ENCODE measurements around the gene GREM2.

GREM2 gene

GRCh38 chr1:240599830-240600229 is 12.1 kb downstream of the GREM2 start:
- Histone ChIP-seq H3K27me3 (ENCODE audit: insufficient read depth, low read length) (no peaks in the 10 kb centered on the region; the same call in 1 of the 2 replicates), H3K4me1 (ENCODE audit: insufficient read depth, low read length, severe bottlenecking) (no peaks in the 10 kb centered on the region), H3K4me3 (ENCODE audit: low read depth, low read length, poor library complexity, severe bottlenecking) (no peak overlapping the region), H3F3A (ENCODE audit: insufficient read depth, low read length) (no peaks in the 10 kb centered on the region), H3K79me2 (ENCODE audit: insufficient read depth, low read length) (no peaks in the 10 kb centered on the region), H2AFZ (ENCODE audit: low read length) (no peak overlapping the region), H4K20me1 (ENCODE audit: insufficient read depth, low read length) (no peaks in the 10 kb centered on the region), H3K9ac (ENCODE audit: low read length) (no peak overlapping the region), H3K36me3 (ENCODE audit: insufficient read depth, low read length) (no peaks in the 10 kb centered on the region), H3K9me3 (ENCODE audit: low read length) (no peaks in the 10 kb centered on the region), H3K9me2 (ENCODE audit: low read depth, low read length) (no peaks in the 10 kb centered on the region), H3K4me2 (ENCODE audit: low read length) (no peak overlapping the region), H3K27ac (ENCODE audit: low read depth, low read length, poor library complexity, severe bottlenecking) (no peak overlapping the region)
- TF ChIP-seq EZH2 (IDR thresholded peaks at IDR 0.05; ENCODE audit: borderline replicate concordance, low read length) (no peak), CTCF (IDR thresholded peaks at IDR 0.05; ENCODE audit: low read length) (no peak)

- no peaks in the 10 kb centered on the region for H3K79me2 ChIP-seq (ENCODE audit: insufficient read depth, low read length)
- H3K36me3 ChIP-seq (ENCODE audit: insufficient read depth, low read length), result no peaks in the 10 kb centered on the region
- no peak overlapping the region for H3K9ac ChIP-seq (ENCODE audit: low read length)
- no peaks in the 10 kb centered on the region for H3K9me2 ChIP-seq (ENCODE audit: low read depth, low read length)
- no peaks in the 10 kb centered on the region for H3F3A ChIP-seq (ENCODE audit: insufficient read depth, low read length)
- no peaks in the 10 kb centered on the region; the same call in 1 of the 2 replicates for H3K27me3 ChIP-seq (ENCODE audit: insufficient read depth, low read length)
- no peaks in the 10 kb centered on the region for H4K20me1 ChIP-seq (ENCODE audit: insufficient read depth, low read length)
- no peak for TF ChIP-seq EZH2 (IDR thresholded peaks at IDR 0.05; ENCODE audit: borderline replicate concordance, low read length)
- no peak for TF ChIP-seq CTCF (IDR thresholded peaks at IDR 0.05; ENCODE audit: low read length)
- H2AFZ ChIP-seq (ENCODE audit: low read length), result no peak overlapping the region
- H3K4me2 ChIP-seq (ENCODE audit: low read length), result no peak overlapping the region
- no peak overlapping the region for H3K4me3 ChIP-seq (ENCODE audit: low read depth, low read length, poor library complexity, severe bottlenecking)
- no peak overlapping the region for H3K27ac ChIP-seq (ENCODE audit: low read depth, low read length, poor library complexity, severe bottlenecking)
- H3K9me3 ChIP-seq (ENCODE audit: low read length), result no peaks in the 10 kb centered on the region
- H3K4me1 ChIP-seq (ENCODE audit: insufficient read depth, low read length, severe bottlenecking), result no peaks in the 10 kb centered on the region
Observed at GRCh38 chr1:240599299-240599698, 12.7 kb downstream of the GREM2 start.

DNA sequence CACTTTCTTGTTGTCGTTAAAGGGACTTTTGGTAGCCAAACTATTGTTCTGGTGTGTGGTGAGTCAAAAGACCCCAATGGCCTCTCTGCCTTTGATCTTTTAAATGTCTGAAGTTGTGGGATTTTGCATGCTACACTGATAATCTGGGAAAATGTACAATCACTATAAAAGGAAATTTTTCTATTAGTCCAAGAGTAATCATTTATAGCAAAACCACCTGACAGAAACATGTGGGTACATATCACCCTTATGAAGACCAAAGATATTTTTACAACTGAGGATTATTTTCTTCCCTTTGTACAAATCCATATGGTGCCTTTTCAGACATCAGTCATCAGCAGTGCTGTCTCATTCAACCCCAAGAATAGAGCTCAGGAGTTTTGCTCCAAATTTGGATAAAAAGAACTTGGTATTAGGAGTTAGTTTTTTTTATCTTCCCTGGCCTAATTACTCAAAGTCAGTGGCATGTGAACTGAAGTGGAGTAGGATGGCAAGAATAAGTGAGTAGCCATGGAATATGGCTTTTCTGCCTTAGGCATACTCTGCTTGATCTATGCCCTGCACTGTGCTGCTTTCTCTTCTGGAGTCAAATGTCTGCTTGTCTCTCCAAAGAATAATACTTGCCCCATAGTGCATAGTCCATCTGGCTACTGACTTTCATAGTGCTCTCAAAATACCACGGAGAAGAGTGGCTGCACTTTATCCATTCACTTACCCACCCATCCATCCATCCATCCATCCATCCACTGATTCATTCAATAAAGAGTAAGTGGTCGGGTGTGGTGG is 13.5 kb downstream of the GREM2 start:
- Histone ChIP-seq H2AFZ (ENCODE audit: low read length) (no peak overlapping the region), H3K27ac (ENCODE audit: low read depth, low read length, poor library complexity, severe bottlenecking) (no peak overlapping the region), H3K79me2 (ENCODE audit: insufficient read depth, low read length) (no peaks in the 10 kb centered on the region), H3K9ac (ENCODE audit: low read length) (no peak overlapping the region), H3K4me3 (ENCODE audit: low read depth, low read length, poor library complexity, severe bottlenecking) (no peak overlapping the region), H3F3A (ENCODE audit: insufficient read depth, low read length) (no peaks in the 10 kb centered on the region), H3K9me2 (ENCODE audit: low read depth, low read length) (no peaks in the 10 kb centered on the region), H3K27me3 (ENCODE audit: insufficient read depth, low read length) (no peaks in the 10 kb centered on the region; the same call in 1 of the 2 replicates), H3K36me3 (ENCODE audit: insufficient read depth, low read length) (no peaks in the 10 kb centered on the region), H3K4me2 (ENCODE audit: low read length) (no peak overlapping the region), H4K20me1 (ENCODE audit: insufficient read depth, low read length) (no peaks in the 10 kb centered on the region), H3K4me1 (ENCODE audit: insufficient read depth, low read length, severe bottlenecking) (no peaks in the 10 kb centered on the region), H3K9me3 (ENCODE audit: low read length) (no peaks in the 10 kb centered on the region)
- no peak for TF ChIP-seq EZH2 (IDR thresholded peaks at IDR 0.05; ENCODE audit: borderline replicate concordance, low read length)
- no peak for TF ChIP-seq CTCF (IDR thresholded peaks at IDR 0.05; ENCODE audit: low read length)
